ENCODE data around the gene ZNF275. TPM values are rescaled to one million over a fixed set of nuclear protein-coding genes. Genes with fewer than 3 reads are reported as not detected.

ZNF275 gene
- total and polyA plus RNA-seq, 2 experiments from 2014 or later: 3.6 to 13.8 TPM

GRCh38 chrX:153301746-153302145 is 32.2 kb upstream of the ZNF275 start:
- H3K4me1 ChIP-seq (ENCODE audit: low read depth): no peaks in the 10 kb centered on the region
- TF ChIP-seq CTCF (IDR thresholded peaks at IDR 0.05; ENCODE audit: low read depth, low read length): no peak
- DNase-seq (ENCODE audit: low read depth in 1 of 2, low spot score in 1 of 2): no peak
- no peak overlapping the region for H3K4me3 ChIP-seq
- H3K27me3 ChIP-seq: no peaks in the 10 kb centered on the region
- no peaks in the 10 kb centered on the region for H3K36me3 ChIP-seq
- no peak overlapping the region for H3K27ac ChIP-seq
- H3K9me3 ChIP-seq (ENCODE audit: low read depth): no peaks in the 10 kb centered on the region

GRCh38 chrX:153302796-153303195 is 31.2 kb upstream of the ZNF275 start:
- Histone ChIP-seq H3K9me3 (ENCODE audit: low read depth) (no peaks in the 10 kb centered on the region), H3K36me3 (no peaks in the 10 kb centered on the region), H3K4me1 (ENCODE audit: low read depth) (no peaks in the 10 kb centered on the region), H3K27ac (no peak overlapping the region), H3K27me3 (no peaks in the 10 kb centered on the region), H3K4me3 (no peak overlapping the region)
- no peak for DNase-seq (ENCODE audit: low read depth in 1 of 2, low spot score in 1 of 2)
- no peak for TF ChIP-seq CTCF (IDR thresholded peaks at IDR 0.05; ENCODE audit: low read depth, low read length)

GRCh38 chrX:153303276-153304262 is 30.4 kb upstream of the ZNF275 start:
- no peaks in the 10 kb centered on the region for H3K9me3 ChIP-seq (ENCODE audit: low read depth)
- TF ChIP-seq CTCF (IDR thresholded peaks at IDR 0.05; ENCODE audit: low read depth, low read length): no peak
- DNase-seq (ENCODE audit: low read depth in 1 of 2, low spot score in 1 of 2): no peak
- no peaks in the 10 kb centered on the region for H3K27me3 ChIP-seq
- no peak overlapping the region for H3K27ac ChIP-seq
- no peaks in the 10 kb centered on the region for H3K4me1 ChIP-seq (ENCODE audit: low read depth)
- no peaks in the 10 kb centered on the region for H3K36me3 ChIP-seq
- H3K4me3 ChIP-seq: no peak overlapping the region

GRCh38 chrX:153304988-153305736 is 28.8 kb upstream of the ZNF275 start:
- H3K4me3 ChIP-seq: no peak overlapping the region
- H3K27ac ChIP-seq: no peak overlapping the region
- H3K27me3 ChIP-seq: no peaks in the 10 kb centered on the region
- no peaks in the 10 kb centered on the region for H3K9me3 ChIP-seq (ENCODE audit: low read depth)
- no peaks in the 10 kb centered on the region for H3K36me3 ChIP-seq
- DNase-seq (ENCODE audit: low read depth in 1 of 2, low spot score in 1 of 2): no peak
- no peaks in the 10 kb centered on the region for H3K4me1 ChIP-seq (ENCODE audit: low read depth)
- TF ChIP-seq CTCF (IDR thresholded peaks at IDR 0.05; ENCODE audit: low read depth, low read length): no peak

GRCh38 chrX:153305972-153306371 is 28.0 kb upstream of the ZNF275 start:
- TF ChIP-seq CTCF (IDR thresholded peaks at IDR 0.05; ENCODE audit: low read depth, low read length): no peak
- no peaks in the 10 kb centered on the region for H3K9me3 ChIP-seq (ENCODE audit: low read depth)
- no peak overlapping the region for H3K4me3 ChIP-seq
- DNase-seq (ENCODE audit: low read depth in 1 of 2, low spot score in 1 of 2): no peak
- H3K4me1 ChIP-seq (ENCODE audit: low read depth): no peaks in the 10 kb centered on the region
- no peaks in the 10 kb centered on the region for H3K27me3 ChIP-seq
- H3K27ac ChIP-seq: no peak overlapping the region
- H3K36me3 ChIP-seq: no peaks in the 10 kb centered on the region
